Measurements from ENCODE around the gene PTPRN2.

GRCh38 chr7:157855016-157855415 is 732.6 kb downstream of the PTPRN2 start:
- TF ChIP-seq POLR2A (IDR thresholded peaks at IDR 0.05; ENCODE audit: borderline replicate concordance, extremely low read depth, insufficient read depth, insufficient read length) (no peak), EZH2phosphoT487 (IDR thresholded peaks at IDR 0.05; ENCODE audit: borderline replicate concordance) (no peak), MAX (IDR thresholded peaks at IDR 0.05) (no peak), EZH2 (IDR thresholded peaks at IDR 0.05) (no peak)
- TF ChIP-seq, protein P1, sequence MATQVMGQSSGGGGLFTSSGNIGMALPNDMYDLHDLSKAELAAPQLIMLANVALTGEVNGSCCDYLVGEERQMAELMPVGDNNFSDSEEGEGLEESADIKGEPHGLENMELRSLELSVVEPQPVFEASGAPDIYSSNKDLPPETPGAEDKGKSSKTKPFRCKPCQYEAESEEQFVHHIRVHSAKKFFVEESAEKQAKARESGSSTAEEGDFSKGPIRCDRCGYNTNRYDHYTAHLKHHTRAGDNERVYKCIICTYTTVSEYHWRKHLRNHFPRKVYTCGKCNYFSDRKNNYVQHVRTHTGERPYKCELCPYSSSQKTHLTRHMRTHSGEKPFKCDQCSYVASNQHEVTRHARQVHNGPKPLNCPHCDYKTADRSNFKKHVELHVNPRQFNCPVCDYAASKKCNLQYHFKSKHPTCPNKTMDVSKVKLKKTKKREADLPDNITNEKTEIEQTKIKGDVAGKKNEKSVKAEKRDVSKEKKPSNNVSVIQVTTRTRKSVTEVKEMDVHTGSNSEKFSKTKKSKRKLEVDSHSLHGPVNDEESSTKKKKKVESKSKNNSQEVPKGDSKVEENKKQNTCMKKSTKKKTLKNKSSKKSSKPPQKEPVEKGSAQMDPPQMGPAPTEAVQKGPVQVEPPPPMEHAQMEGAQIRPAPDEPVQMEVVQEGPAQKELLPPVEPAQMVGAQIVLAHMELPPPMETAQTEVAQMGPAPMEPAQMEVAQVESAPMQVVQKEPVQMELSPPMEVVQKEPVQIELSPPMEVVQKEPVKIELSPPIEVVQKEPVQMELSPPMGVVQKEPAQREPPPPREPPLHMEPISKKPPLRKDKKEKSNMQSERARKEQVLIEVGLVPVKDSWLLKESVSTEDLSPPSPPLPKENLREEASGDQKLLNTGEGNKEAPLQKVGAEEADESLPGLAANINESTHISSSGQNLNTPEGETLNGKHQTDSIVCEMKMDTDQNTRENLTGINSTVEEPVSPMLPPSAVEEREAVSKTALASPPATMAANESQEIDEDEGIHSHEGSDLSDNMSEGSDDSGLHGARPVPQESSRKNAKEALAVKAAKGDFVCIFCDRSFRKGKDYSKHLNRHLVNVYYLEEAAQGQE (IDR thresholded peaks at IDR 0.05; ENCODE audit: low read depth): no peak
